ENCODE measurements around the gene CTNNA2.

DNA sequence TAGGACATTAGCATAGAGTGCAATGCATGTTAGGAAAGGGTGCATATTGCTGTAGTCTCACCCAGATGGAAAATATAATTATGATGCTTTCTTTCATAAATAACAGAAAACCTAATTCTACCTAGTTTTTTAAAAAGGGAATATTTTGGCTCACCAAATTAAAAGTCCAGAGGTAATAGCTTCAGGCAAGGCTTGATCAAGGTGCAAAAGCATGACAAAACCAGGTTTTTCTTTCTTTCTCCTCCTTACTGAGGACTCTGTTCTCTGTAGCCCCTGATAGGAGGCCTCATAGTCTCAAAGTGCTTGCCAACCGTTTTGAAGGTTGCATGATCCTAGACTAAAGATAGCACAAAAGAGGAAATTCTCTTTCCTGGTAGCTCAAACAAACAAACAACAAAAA is 349.9 kb downstream of the CTNNA2 start:
- no peak for TF ChIP-seq EP300 (IDR thresholded peaks at IDR 0.05)
- TF ChIP-seq, protein P1, sequence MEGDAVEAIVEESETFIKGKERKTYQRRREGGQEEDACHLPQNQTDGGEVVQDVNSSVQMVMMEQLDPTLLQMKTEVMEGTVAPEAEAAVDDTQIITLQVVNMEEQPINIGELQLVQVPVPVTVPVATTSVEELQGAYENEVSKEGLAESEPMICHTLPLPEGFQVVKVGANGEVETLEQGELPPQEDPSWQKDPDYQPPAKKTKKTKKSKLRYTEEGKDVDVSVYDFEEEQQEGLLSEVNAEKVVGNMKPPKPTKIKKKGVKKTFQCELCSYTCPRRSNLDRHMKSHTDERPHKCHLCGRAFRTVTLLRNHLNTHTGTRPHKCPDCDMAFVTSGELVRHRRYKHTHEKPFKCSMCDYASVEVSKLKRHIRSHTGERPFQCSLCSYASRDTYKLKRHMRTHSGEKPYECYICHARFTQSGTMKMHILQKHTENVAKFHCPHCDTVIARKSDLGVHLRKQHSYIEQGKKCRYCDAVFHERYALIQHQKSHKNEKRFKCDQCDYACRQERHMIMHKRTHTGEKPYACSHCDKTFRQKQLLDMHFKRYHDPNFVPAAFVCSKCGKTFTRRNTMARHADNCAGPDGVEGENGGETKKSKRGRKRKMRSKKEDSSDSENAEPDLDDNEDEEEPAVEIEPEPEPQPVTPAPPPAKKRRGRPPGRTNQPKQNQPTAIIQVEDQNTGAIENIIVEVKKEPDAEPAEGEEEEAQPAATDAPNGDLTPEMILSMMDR (IDR thresholded peaks at IDR 0.05), result no peak
- no peak for TF ChIP-seq POLR2A (IDR thresholded peaks at IDR 0.05)
